GM21619 (cell line): ENCODE data around the gene SAFB.

Experiments
- ATAC-seq: cut with Tn5 transposase; IDR thresholded peaks from one replicate; pipeline ENCODE4 v1.9.1; 2021; ENCODE audit not compliant: unreplicated experiment

SAFB gene

GRCh38 chr19:5622465-5623396 is at the start of gene SAFB, which contains the start of gene SAFB2:
TSS of gene SAFB (plus strand) at chr19:5623083. CDS start at chr19:5623206, 123 bp downstream.
TSS of gene SAFB2 (minus strand) at chr19:5622776. CDS start at chr19:5622715, 61 bp downstream.
- peak; percentile 55 for ATAC-seq

DNA sequence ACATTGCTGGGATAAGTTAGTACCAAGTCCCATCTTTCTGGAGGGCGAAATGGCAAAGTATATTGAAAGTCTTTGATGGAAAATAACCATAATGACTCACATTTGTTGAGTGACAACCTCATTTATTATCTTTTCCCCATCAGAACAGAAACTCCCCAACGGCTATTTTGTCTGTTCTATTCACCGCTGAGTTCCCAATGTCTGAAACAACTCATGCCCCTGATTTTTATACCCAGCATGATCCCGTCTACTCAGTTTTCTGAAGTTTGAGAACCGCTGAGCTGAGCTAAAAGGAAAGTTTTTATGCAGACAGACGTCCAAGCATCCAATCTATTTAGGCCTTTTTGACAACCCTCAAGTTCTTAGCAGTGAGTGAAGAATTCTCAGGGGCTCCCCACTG is 47.3 kb upstream of the SAFB start:
- ATAC-seq = no peak

GRCh38 chr19:5578097-5578846 is 44.6 kb upstream of the SAFB start:
- ATAC-seq = no peak

DNA sequence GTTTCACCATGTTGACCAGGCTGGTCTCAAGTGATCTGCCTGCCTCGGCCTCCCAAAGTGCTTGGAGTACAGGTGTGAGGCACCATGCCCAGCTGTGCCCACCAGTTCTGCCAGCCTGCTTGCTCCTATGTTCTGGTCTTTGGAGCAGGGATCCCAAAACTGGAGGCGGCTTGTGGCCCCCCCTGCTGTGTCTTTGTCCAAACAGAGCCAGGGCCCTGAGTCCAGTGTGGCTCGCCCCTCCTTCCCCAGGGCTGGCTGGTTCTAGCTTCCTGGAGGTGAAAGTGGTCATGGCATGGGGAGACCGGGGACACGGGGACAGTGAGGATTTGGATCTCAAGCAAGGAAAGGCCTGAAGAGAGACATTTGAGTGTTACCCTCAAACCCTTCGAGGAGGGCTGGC is 43.6 kb upstream of the SAFB start:
- no peak for ATAC-seq

GRCh38 chr19:5579697-5580096 is 43.2 kb upstream of the SAFB start:
- ATAC-seq = no peak

DNA sequence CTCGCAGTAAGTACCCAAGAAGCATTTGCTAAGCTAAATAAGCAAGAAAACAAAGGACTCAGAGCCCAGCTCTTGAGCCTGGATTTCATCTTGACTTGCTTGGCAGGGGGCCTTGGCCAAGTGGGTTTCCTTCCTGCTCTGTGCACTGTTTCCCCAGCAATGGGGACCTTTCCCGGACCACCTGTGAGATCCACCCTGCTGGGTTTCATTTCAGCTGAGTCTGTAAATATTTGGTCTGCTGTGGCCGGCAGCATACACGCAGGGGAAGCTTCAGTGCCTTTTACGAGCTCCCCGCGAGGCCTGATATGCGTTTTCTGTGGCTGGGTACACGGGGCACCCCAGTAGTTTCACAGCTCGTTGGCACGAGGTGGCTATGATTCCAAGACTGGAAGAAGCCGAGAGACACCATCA is 42.7 kb upstream of the SAFB start:
- no peak for ATAC-seq

GRCh38 chr19:5585461-5586299 is 37.2 kb upstream of the SAFB start:
- ATAC-seq = no peak

GRCh38 chr19:5586300-5587070 is 36.4 kb upstream of the SAFB start:
- ATAC-seq = no peak

GRCh38 chr19:5587071-5587455 is 35.8 kb upstream of the SAFB start:
- ATAC-seq = no peak

DNA sequence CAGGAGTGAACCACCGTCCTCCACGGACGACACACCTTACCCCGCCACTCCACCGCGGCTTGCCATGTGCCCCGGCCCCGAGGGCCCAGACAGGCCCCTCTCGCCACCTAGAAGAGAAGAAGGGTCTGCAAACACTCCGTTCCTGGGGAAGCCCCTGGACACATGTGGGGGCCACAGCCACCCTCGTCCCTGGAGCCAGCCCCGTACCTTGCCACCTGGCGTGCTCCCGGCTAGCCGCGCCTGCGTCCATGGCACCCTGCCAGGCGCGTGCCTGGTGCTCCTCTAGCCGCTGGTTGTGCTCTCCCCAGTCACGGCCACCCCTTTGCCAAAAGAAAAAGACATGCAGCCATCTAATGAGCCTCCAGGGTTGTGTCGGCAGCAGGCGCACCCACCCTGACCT is 35.2 kb upstream of the SAFB start:
- ATAC-seq = no peak

GRCh38 chr19:5588441-5588840 is 34.4 kb upstream of the SAFB start:
- ATAC-seq = no peak

DNA sequence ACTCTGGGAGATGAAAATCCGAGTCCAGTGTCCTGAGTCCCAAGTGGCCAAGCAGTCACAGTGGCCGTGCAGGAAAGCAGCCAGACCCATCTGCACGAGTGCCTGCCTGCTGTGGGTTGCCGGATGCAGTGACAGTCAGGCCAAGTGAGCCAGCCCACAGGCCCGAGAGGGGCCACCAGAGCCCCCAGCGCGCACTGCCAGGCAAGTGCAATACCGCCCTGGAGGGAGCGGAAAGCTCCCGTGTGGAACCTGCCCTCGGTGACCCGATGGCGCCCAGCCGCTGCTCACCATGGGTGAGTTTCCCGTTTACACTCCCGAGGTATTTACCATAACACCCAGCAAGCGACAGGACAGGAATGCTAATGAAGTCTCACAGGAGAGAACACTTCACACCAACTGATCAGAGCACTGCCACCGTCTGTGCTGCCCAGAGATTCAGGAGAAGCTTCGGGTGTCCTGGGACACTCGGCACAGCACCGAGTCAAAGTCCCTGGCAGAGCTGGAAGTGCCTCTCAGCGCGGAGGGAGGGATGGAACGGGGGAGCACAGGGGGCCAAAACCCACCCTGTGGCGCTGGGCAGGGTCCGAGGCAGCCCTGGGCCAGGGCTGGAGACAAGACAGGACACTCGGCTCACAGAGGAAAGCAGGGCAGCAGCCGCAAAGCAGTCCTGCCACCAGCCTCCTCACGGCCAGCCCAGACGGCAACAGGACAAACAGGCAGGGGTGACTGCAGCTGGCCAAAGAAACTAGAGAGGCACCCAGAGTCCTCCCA is 33.8 kb upstream of the SAFB start:
- ATAC-seq = no peak

- ATAC-seq = no peak
These were observed 32.6 kb upstream of the SAFB start for GRCh38 chr19:5590151-5590864.

DNA sequence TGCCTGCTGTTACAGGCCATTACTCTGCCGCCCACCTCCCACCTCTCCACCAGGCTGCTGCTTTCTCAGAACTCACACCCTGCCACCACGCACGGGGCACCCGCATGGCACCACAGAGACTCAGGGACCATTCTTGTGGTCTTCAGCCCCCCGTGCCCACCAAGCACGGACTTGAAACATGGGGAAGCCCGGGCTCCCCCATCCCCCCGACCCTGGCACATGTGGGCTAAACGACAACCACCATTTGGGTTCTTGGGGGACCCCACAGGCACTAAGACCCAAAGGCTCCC is 32.1 kb upstream of the SAFB start:
- ATAC-seq = no peak

GRCh38 chr19:5591476-5591875 is 31.4 kb upstream of the SAFB start:
- ATAC-seq = no peak

GRCh38 chr19:5592531-5593342 is 30.1 kb upstream of the SAFB start:
- ATAC-seq = no peak

DNA sequence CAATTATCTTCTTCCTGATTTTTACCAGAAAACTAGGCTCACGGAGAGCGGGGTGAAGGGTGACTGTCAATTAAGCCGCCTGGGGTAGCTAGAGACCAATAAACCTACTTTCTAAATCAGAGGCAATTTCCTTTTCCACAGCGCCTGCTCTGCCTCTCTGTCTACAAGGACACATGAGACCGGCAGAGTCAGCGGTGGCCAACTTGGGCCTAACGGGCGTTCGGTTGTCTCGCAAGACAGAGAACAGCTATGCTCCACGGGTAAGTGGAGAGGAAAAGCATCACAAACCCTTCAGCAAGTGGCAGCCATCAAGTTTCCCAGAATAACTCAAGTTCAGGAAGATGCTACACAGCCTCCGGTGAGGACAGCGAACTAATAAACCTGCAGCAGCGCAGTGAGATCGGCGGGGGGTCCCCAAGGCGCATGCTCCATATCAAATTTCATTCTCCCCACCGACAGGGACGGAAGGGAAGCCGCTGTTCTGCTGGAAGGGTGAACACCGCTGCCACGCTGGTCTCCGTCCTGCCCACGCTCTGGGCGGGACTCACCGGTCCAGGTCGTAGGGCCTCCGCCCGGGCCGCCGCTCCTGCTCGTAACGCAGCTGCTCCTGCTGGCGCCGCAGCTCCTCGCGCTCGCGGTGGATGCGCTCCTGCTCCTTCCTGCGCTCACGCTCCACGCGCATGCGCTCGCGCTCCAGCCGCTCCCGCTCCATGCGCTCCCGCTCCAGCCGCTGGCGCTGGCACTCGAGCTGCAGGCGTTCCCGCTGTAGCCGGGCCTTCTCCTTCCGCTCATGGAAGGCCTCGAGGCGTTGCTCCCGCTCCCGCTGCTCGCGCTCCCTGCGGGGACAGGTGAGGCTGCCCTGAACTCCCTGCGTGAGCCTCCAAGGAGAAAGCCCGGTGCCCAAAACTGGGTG is 29.3 kb upstream of the SAFB start:
- ATAC-seq = no peak
